Glomerular visceral epithelial cell (primary cell): Measurements from ENCODE around the gene PIGU.

Experiments
- DNase-seq: peaks from one replicate; pipeline ENCODE4 v3.0.0-alpha.2; 2016; ENCODE audit errors: extremely low spot score

The PIGU gene

DNA sequence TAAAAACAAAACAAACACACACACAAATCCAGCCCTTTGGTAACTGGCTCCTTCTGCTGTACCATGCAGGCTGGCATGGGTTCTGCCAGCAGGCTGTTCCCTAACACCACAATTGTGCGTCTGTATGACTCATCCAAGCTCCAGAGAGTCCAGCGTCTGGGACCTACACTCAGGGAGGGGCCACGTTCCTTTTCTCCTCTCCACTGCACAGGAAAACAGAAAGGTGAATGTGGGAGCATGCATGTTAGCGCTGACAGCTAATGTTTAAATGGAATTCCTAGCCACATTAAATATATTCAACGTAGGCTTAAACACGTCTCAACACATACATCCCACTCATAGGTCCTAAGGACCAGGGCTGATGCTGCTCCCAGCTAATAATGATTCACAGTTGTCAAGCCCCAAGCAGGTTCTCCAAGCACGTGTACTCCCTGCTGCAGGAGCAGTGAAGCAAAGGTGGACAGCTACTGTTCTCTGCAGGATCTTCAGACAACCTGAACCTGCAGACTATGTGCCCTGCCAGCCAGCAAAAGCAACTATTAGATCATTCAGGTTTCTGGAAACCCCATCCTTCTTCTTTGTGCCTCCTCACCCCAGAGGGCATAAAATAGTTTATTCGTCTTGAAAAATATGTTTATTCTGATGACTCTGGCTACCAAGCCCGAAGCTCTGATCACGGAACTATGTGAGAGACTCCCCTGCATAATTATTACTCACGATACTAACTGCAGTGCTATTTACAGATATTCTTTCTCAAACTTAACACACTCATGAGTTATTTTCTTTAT is 97.5 kb downstream of the PIGU start:
- peak; percentile 85 for DNase-seq

DNA sequence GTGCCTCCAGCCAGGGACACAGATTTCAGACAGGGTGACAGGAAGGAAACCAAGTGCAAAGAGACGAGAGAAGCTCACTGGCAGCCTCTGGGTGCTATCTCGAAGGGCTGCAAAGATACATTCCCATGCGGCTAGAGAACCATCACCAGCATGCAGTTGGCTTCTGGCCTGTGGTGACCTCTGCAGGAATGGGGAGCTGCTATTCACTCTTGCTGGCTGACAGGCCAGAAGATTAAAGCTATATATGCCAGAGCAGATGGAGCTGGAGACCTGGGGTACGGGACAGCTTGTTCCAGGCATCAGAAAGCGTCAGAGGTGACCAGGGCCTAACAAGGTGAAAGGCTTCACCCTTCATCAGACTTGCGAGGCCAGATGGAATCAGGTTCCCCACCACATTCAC is 98.4 kb downstream of the PIGU start:
- DNase-seq: no peak

DNA sequence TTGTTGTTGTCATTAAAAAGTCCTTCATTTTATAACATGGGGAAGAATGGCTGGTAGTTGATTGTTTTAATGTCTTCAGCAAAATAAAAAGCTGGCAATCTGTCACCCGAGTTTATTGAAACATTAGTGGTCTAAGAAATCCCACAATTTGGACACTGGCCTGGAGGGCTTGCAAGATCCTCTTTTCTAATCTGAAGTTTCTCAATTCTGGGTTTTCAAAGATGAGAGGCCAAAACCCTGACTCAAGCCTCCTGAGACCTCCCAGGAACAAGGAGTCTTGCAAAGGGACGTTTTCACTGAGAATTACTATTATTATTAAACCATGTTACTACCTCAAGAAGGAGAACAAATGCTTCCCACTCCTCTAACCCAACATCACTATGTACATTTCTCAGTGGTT is 98.9 kb downstream of the PIGU start:
- no peak for DNase-seq

DNA sequence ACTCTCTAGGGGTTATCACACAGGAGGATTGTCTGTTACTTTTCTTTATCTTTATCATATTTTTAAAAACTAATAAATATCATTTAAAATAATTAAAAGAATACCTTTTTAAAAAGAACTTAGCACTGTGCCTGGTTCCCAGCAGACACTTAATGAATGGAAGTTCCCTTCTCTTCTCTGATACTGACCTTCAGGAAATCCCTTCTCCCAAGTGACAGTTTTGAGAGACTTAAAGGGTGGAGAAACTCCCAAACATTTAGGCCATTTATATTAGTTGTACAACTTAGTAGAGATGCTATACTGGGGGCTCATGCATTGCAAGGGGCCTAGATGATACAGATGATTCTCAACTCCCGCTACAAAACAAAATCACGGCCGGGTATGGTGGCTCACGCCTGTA is 99.8 kb downstream of the PIGU start:
- DNase-seq: no peak

DNA sequence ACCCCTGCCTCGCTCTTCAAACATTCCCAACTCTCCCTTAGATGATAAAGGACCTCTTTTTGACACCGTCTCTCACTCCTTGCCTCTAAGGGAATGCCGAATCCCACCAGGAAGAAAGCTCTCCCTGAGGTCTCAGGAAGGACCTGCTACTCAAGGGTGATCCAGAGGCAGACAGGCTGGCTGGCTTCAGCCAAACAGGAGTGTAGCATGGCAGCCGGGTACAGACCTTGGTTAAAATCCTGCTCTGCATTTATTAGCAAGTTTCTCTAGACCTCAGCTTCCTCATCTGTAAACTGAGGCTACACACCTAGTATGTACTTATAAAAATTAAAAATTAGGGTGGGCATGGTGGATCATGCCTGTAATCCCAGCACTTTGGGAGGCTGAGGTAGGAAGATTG is 101.1 kb downstream of the PIGU start:
- no peak for DNase-seq

DNA sequence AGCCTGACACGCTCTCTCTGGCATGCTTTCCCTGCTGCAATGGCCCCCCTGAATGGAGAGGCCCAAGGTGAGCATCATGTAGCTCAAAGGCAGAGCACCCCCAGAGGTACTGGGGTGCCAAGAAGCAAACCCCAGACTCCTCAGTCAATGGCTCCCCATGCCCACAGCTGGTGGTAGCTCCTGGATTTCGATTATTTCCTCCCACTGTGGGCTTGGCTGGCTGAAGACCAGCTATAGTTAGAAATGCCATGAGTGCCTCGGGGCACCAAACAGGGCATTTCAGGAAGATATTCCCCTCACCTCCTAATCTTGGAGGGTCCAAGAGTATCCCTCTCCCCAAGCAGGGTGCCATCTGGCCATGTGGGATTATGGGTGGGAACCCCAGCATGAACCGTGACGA is 101.6 kb downstream of the PIGU start:
- no peak for DNase-seq

DNA sequence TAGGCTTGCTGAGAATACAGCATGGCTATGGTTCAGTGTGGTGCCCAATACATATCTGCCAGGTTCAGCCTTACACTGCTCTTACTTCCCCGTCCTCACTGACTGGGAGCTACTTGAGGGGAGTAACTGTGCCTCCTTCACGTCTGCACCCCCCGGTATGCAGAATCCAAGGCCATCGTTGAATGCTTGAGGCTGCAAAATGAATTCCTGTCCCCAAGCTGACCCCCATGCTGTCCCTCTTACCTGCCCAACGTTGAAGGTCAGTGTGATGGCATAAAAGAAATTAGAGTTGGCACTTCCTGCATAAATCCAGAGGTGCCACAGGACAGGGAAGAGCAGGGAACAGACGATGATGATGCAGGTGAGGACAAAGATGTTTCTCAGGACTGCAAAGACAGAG is 102.0 kb downstream of the PIGU start:
- no peak for DNase-seq

DNA sequence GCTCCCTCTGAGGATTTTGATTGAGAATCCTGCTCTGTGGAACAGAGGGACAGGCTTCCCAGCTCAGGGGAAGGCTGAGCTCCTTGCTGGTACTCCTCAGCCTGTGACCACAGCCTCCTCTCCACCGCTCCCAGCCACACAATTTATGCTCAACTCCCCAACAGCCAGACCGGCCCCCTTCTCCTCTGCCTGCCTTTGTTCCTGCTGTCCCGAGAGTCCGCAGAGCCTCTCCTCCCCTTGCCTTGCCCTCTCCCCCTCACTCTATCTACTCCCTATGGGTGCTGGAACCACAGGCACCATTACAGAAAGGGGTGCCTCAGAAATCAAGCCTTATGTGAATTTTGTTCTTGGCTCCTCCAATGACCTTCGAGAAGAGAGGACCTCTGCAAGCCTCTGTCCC is 102.5 kb downstream of the PIGU start:
- DNase-seq: no peak

DNA sequence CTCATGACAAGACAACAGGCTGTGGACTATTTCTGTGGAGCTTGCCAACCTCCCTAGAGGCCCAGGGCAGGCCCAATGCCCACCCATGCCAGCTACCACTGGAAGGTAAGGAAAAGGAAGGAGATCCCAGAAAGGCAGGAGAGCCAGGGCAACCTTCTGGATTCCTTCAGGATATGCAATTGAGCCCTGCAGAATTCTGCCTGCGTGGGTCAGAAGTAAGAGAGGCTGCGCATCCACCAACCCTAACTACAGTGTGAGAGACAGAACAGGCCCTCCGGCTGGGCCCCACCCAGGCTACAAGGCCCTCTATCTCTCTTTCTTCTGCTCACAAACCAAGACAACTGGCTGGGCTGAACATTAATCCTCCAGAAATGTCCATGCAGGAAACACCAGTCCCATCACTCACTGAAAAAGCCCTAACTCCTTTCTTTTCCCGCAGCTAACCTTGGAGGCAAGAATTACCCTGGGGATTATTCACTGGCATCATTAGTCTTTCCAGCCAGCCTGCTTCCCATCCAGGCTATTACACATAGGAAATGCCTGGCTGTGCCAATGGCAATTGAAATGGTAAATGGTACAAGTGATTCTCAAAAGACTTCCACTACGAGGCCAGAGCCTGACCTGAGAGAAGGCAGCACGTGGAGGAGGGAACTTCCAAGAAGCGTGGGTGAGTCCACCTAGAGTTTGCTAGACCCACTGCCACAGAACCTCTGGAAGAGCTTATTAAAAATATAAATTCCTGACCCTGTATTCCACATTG is 103.2 kb downstream of the PIGU start:
- DNase-seq: no peak

DNA sequence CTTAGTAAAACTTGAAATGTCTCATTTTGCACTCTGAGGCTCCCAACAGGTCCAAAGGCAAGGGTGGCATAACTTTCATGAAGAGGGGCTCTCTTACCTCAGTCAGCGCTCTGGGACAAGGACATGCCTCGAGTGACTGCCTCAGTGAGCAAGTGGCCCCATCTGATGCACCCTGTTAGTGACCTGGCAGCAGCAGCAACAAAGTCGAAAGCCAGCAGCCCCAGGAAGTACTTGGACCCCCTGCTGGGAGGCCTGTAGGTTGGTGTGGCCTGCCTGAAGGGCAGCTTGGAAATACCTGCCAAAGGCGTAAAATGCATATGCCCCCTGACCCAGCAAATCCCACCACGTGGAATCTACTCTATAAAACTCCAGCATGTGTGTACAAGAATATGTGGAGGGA is 105.1 kb downstream of the PIGU start:
- no peak for DNase-seq

DNA sequence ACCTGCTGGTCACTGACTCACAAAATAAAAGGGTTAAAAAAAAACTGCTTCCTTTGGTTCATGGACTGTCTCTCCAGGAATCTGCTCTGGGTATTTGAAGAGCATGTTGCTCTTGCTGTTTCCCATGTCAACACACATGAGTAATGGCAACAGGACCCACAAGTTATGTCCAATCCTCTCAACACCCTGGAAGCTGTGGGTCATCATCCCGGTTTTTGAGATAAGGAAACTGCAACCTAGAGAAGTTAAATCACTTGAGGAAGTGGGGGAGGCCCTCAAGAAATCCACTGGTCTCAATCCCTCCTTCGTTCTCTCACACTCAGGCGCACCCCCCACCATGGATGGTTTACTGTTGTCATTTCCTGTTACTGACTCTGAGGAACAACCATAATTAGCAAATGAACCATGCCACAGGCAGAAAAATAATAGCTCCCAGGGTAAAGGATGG is 106.0 kb downstream of the PIGU start:
- peak; percentile 67 for DNase-seq

DNA sequence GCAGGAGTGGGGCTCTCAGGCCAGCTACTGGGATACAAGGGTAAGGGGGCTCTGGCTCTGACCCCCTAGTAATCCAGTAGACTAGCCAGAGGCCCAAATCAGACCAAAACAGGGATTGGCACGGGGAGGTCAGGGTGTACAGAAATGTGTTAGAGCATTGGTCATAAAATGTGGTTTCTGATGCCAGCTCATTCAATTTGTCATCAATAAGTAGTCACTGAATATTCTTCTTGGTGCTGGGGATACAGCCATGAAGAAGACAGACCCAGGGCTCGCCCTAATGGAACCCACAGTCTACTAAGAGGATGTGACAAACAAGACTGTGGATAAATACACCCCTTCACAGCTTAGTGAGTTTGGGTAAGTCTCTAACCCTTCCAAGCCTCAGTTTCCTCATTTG is 107.3 kb downstream of the PIGU start:
- no peak for DNase-seq

DNA sequence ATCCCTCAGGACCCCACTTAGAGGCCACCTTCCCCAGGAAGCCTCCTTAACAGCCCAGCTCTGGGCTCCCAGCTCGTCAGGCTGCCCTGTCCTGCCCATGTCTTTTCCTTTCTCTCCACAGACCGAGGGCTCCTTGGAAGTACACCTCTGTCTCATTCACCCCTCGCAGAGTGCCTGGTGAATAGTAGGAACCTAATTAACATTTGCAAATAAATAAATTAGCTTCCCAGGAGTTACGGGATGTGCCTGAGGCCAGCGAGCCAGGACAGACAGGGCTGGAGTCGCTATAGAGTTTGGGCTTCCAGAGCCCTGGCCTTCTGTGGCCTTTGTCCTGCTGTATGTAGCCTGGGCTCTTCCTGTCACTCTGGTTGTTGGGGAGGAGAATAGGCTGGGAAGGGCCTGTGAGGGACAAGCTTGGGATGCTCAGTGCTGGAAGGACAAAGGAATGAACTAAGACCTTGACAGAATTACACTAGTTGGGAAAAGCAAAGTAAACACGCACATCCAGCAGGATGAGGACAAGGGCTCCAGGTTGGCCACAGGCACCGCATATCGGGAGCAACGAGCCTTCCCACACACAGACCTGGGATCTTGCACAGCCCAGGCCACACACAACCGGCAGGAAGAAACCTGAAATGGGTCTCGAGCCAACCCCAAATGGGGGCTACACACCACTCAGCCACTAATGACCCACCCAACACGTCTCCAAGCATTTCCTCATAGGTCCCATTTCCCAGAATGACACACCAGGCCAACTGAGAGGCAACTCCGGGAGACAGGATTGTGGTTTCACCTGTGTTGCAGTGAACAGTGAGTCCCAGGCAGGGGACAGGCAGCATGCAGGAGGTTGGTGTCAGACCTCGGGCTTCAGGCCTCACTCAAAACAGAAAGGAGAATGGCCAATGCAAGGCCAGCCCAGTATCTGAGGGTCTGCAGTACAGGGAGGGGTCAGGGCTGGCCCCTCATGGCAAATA is 108.7 kb downstream of the PIGU start:
- DNase-seq: no peak

DNA sequence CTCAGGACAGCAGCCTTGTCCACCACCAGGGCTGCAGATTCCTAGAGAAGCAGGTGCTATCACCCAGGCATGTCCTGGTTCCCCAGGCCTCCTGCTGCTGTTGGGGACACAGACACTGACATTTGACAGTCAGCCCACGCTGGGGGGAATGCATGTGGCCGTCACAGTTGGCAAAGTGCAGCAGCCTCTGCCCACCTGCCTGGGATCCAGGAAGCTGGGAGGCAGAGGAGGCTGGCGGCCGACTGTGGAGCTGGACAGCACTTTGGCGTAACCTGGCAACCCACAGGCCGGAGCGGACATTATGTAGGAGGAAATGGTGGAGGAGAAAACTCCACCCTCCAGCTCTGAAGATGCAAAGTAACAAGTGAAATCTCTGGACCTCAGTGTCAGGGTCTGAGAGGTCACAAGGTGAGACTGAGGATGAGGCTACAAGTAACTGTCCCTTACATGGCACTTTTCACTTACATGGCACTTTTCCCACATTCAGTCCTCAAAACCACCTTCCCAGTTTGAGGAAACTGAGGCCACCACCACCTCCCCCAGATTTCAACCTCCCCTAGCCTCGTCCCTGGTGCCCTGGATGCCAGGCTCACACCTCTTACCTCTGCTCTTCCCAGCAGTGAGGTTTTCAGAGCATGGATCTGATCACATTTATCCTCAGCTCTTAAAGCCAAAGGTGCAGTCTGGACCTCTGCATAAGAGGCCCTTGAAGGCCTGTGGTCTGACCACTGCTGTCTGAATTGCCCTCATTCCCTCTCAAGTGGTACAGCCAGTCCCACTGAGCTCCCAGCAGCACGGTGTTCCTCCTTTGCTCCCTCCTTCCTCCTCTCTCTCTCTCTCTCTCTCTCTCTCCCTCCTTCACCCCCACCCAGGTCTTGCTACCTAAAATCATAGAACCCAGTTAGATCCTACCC is 109.7 kb downstream of the PIGU start:
- DNase-seq: no peak

DNA sequence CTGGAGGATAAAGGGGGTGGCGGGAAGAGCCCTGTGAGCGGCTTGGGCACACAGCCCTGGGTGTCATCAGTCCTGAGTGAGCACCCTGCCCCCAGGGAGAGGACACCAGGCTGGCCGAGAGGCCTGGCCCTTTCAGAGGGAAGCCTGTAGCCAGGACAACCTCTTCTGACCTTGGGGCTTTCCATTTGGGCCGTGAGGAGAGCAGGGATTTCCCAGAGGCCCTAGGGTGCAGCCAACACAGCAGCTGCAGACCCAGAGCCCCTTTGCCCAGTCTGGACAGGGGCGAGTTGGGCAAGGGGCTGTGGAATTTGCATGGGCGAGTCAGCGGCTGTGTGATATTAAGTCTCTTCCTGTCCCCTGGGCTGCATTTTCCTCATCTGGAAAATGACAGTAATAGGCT is 112.1 kb downstream of the PIGU start:
- no peak for DNase-seq

DNA sequence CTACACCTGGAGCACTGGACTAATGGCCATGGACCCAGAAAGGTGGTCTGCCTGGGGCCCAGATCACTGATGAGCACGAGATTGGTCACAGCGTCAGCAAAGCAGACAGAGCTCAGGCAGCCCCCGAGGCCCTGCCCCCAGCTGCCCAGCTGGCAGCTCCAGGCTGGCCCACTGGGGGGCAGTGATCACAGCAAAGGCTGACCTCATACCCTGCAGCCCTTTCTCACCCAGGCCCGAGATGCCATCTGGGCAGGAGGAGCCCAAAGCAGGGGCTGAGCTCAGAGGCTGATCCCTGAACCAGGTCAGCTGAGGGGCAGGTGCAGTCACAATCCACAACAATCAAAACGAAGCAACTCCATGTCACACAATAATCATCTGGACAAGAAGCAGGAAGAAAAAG is 114.3 kb downstream of the PIGU start:
- no peak for DNase-seq

DNA sequence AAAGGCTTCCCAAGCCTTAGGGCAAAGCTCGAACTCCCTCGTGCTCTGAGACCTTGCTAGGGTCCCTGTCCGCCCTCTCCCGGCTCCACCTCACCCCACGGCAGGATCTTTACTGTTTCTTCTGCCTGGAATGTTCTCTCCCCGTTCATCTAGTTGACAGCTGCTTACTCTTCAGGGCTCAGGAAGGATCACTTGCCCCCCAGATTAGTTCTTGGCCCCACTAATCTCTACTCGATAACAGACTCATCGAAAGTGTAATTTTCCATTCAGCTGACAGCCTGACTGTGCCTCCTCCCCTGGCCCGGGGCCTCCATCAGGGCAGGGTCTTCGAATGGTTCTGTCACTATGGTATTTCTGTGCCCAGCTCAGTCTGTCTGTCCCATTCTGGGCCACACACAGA is 115.2 kb downstream of the PIGU start:
- no peak for DNase-seq

DNA sequence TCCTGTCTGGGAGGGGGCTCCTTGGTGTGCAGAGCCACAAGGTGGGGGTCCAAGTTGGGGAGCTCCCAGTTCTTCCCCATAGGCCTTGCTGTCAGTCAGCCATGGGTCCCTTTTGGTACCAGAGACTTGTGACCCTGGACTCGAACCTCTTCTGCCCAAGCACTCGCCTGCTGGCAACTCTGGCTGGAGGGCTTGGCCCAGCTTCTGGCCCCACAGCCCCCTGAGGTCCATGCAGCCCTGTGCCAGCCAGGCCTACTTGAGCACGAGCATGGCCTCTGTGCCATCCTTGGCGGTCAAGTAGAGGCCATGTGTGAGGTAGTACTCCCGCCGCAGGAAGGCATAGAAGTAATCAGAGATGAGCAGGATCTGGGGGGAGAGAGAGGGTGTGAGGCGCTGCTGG is 116.3 kb downstream of the PIGU start:
- no peak for DNase-seq

DNA sequence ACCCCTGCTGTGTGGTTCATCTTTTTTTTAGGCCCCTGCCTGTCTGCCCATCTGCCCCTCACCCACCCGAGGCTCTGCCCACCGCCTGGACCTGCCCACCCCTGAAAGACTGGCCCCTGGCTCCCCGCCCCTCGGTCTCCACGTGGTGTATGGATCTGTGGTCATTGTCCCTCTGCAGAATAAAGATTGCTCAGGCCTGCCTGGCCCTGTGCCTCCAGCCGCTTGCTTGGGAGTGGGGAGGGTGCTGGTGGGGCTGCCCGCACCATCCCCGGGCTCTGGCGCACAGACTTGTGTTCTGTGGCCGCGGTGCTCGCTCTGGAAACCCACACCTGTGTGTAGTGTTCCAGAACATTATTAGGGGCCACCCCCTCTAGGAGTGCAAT is 116.8 kb downstream of the PIGU start:
- no peak for DNase-seq

DNA sequence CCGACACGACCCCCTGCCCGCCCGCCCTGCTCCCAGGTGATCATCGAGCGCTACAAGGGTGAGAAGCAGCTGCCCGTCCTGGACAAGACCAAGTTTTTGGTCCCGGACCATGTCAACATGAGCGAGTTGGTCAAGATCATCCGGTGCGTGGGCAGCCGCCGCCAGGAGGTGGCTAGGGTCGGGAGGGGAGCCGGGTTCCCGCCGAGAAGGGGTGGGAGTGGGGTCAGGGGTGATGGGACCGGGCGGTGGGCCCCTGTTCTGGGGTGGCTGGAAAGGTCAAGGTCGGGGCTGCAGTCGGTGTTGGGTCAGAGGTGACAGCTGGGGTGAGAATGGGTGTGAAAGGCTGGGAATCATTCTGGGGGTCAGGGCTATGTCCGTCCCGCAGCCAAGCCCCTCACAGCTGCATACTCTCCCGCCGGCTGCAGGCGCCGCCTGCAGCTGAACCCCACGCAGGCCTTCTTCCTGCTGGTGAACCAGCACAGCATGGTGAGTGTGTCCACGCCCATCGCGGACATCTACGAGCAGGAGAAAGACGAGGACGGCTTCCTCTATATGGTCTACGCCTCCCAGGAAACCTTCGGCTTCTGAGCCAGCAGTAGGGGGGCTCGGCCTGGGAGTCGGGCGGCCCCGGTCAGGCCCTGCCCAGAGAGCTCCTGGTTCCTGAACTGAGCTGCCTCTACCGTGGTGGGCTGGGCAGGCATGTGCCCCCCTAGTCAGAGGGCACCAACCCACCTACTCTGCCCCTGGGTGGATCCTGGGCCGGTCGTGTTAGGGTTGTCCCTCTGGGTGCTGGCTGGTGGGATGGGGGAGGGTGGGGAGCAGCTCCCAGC is 117.4 kb downstream of the PIGU start:
- no peak for DNase-seq
